SKM-1 treated with dmso at 0.1 percent for 144 hours (cell line): ENCODE measurements around the gene EDEM1.
"Not testable (repeated sequence)": the region's sequence is repeated elsewhere in the genome, so short reads cannot be mapped to it uniquely, and the experiment has no call there.

ENCODE experiments used
- DNase-seq: peaks from one replicate; lab custom pipeline; 2025; ENCODE audit not compliant: unreplicated experiment; lab: John Stamatoyannopoulos, UW

EDEM1 gene

GRCh38 chr3:5170975-5171374, 16.5 kb upstream of the EDEM1 start:
- DNase-seq = no peak

- DNase-seq = no peak
Observed at GRCh38 chr3:5172018-5172417, 15.5 kb upstream of the EDEM1 start.

- not testable (repeated sequence) for DNase-seq
Observed at GRCh38 chr3:5179036-5179435, 8.5 kb upstream of the EDEM1 start.

GRCh38 chr3:5181469-5182141, 5.9 kb upstream of the EDEM1 start:
- DNase-seq = no peak

DNA sequence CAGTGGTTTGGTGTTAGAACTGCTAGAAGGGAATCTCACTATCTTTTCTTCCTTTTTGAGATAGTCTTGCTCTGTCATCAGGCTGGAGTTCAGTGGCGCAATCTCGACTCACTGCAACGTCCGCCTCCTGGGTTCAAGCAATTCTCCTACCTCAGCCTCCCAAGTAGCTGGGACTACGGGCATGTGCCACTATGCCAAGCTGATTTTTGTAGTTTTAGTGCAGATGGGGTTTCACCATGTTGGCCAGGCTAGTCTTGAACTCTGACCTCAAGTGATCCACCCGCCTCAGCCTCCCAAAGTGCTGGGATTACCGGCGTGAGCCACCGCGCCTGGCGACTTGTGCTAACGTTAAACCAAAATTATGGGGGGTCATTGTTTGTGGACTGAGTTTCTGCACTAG, 3.8 kb upstream of the EDEM1 start:
- peak; percentile 15 for DNase-seq

DNA sequence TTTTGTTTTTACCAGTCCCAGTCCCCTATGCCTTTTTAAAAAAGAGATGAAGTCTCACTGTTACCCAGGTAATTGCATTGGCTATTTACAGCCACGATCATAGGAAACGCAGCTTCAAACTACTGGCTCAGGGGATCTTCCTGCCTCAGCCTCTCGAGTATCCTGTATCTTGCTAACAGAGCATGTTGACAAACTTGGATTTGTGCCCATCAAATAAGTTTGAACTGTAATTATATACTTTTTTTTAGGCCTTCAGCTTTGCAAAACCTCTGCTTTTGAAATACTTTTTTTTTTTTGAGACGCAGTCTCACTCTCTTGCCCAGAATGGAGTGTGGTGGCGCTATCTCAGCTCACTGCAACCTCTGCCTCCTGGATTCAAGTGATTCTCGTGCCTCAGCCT, 3.0 kb upstream of the EDEM1 start:
- no peak for DNase-seq

DNA sequence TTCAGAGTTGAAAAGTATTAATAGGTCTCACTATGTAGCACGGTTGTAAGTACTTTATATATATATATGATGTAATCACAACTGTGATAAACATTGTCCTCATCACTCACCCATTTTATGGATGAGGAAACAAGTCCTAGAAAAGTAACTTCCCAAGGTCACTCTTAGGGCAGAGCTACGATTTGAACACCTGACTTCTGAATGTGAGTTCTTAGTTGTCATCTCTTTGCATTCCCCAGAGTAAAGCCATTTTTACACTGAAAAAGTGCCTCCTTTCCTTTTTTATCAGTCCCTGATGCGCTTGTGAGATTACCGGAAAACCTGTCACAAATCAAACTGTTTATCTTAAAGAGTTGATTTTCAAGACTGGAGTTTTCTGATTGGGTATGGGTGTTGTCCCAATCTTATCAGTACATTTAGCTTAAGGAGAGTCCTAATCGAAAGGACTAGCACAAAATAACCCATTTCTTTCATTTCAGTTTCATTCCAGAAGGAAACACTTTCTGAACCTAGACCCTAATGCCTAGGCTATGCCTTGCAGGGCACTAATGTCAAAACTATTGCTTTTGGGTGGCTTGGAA, 2.3 kb upstream of the EDEM1 start:
- DNase-seq = no peak

GRCh38 chr3:5186089-5186857, 1.2 kb upstream of the EDEM1 start:
- peak; percentile 98 for DNase-seq

- no peak for DNase-seq
Observed at GRCh38 chr3:5186858-5187155, 700 bp upstream of the EDEM1 start.

DNA sequence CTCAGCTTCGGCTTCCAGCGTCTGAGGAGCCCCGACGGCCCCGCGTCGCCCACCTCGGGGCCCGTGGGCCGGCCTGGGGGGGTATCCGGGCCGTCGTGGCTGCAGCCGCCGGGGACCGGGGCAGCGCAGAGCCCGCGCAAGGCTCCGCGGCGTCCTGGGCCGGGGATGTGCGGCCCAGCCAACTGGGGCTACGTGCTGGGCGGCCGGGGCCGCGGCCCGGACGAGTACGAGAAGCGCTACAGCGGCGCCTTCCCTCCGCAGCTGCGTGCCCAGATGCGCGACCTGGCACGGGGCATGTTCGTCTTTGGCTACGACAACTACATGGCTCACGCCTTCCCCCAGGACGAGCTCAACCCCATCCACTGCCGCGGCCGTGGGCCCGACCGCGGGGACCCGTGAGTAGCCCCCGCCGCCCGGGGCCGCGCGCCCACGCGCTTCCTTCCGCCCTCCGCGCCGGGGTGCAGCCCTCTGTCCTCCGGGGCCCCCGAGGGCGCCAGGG, 462 bp downstream of the EDEM1 start:
- DNase-seq = no peak

- peak; percentile 53 for DNase-seq
Observed at GRCh38 chr3:5188419-5189221, 1.1 kb downstream of the EDEM1 start.

GRCh38 chr3:5190147-5190791, 2.8 kb downstream of the EDEM1 start:
- DNase-seq = no peak

DNA sequence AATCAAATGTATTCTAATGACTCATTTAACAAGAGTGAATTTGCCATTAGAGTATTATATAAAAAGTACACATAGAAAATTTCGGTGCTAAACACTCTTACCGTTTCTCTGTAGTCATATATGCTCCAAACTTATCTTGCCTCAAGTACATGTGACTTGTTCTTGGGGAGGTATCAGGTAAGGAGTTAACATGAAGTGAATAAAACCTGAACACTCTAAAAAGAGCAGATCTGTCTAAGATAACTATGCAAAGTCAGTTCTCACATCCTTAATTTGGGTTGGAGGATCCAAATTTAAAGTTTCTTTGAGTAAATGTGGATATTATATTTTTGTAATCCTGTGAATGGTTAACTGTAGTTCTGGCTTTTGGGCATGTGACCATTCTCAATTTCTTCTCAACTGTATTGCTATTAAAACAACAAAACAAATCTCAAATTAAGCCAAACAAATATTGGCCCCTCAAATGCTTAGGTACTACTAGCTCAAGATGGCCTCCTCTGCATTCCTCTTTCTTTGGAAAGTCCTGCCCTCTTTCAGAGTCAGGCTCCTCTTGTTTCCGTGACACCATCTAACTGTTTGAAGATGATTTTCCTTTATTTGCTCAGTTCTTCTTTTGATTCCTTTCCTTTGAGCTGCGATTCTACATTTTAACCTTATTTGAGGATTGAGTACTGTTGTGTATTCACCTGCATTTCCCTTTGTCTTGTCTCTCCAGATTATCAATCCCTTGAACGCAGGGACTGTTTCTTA, 4.2 kb downstream of the EDEM1 start:
- DNase-seq = no peak

DNA sequence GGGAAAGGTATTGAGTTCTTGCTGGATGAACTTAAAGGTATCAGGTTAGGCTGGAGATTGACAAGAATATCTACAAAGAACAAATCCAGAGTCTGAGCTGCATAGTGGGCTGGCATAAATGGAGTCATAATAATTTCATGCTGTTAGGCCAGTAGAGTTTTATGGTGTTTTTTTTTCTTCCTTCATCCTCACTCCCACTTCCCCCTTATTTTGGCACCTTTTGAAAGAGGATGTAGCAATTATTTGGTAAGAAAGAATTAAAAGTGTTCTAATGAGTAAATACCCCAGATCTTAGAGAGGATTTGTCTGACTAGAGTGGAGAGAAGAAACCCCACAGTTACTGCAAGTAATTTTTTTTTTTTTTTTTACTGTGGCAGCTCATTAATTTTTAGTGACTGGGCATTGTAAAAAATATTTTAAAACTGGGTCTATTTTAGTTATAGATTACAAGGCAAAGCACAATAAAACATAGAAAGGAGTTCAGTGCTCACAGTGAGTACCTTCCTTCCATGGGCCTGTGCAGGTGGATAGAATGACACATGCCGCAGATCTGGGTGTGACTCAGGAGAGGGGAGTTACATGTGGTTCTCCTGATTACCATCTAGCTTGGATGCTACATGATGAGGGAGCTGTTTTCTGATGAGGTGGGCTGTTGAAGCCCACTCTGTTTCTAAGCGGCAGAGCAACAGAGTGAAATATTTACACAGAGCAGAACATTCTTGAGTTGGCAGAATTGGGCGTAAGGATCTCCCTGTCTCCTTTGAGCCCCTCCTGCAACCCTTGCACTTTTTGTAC, 5.3 kb downstream of the EDEM1 start:
- no peak for DNase-seq

DNA sequence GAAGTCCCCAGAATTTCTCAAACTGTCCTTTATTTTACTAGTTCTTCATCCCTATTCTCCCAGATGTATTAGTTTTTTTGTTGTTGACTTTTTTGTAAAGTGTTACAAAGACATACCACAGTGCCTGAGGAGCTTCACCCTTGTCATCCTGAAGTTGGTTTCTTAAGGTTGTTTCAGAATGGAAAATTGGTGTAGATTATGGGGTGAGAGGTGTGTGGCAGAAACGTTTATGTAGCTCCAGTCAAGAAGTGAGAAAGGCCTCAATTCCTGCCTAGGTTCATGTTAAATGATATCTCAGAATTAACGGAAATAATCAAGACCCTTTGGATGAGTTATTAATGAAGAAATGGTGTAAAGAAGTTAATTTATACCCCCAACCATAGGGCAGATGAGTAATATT, 6.8 kb downstream of the EDEM1 start:
- no peak for DNase-seq

DNA sequence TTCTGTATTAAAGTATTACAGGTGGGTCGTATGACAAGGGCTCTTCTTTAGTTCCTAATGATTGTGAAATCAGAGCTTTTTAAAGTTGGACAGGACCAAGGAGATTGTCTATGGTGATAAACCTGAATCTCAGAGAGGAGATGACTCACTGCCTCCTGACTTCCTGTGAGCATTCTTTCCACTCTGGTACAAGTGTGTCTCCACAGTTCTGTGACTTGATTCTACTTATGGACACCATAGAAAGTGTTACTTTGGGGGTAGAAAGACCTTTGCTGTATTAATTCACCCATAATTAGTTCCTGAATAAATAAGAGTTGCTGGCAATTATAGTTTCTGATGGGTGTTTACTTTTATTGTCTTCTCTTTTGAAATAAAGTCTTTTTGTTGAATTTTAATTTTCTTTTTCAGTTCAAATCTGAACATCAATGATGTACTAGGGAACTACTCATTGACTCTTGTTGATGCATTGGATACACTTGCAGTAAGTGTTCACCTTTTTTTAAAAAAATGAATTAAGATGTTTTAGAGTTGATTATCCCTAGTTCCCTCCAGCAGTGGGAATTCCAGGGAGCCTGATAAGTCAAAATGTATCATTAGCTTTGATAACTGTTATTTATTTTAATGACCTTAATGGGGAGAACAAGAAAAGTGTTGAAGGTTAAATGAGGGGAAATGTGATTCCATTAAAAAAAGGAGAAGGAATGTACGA, 7.4 kb downstream of the EDEM1 start:
- peak; percentile 56 for DNase-seq

GRCh38 chr3:5195605-5196004, 8.1 kb downstream of the EDEM1 start:
- DNase-seq = peak; percentile 71

- no peak for DNase-seq
Observed at GRCh38 chr3:5197022-5197421, 9.5 kb downstream of the EDEM1 start.
